ENCODE measurements around the gene ZCCHC7.

The ZCCHC7 gene

DNA sequence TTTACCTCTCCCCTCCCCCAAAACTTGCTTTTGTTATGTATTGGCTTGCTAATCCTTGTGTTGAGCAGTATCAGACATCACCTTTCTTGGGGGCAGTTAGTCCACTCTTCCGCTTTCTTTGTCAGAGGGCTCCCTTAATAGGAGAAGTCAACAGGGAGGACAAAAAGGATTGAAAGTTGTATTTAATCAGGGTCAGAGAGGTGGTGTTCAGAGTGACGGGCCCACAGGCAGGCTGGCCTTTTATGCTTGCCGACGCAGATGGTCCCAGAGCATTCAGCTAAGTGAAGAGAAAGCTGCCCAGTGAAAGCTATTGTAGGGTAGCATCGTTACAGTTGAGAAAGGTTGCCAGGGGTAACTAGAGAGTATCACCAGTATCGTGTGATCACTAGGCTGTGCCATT, 131.1 kb downstream of the ZCCHC7 start:
- in situ Hi-C loops (cut with HindIII; ENCODE audit: low pct_ligation_motif_present, low sequenced_read_pairs) = no loop called here
- H3K4me3 ChIP-seq (ENCODE audit: low read depth, low read length) = no peak overlapping the region
- no peaks in the 10 kb centered on the region for H3K36me3 ChIP-seq (replicated peaks)
- TF ChIP-seq, protein P1, sequence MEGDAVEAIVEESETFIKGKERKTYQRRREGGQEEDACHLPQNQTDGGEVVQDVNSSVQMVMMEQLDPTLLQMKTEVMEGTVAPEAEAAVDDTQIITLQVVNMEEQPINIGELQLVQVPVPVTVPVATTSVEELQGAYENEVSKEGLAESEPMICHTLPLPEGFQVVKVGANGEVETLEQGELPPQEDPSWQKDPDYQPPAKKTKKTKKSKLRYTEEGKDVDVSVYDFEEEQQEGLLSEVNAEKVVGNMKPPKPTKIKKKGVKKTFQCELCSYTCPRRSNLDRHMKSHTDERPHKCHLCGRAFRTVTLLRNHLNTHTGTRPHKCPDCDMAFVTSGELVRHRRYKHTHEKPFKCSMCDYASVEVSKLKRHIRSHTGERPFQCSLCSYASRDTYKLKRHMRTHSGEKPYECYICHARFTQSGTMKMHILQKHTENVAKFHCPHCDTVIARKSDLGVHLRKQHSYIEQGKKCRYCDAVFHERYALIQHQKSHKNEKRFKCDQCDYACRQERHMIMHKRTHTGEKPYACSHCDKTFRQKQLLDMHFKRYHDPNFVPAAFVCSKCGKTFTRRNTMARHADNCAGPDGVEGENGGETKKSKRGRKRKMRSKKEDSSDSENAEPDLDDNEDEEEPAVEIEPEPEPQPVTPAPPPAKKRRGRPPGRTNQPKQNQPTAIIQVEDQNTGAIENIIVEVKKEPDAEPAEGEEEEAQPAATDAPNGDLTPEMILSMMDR (IDR thresholded peaks at IDR 0.05; ENCODE audit: low read depth, low read length, missing control alignments) = no peak
- DNase-seq = no peak
- H3K27me3 ChIP-seq (replicated peaks) = no peaks in the 10 kb centered on the region
- no peak overlapping the region for H3K27ac ChIP-seq

DNA sequence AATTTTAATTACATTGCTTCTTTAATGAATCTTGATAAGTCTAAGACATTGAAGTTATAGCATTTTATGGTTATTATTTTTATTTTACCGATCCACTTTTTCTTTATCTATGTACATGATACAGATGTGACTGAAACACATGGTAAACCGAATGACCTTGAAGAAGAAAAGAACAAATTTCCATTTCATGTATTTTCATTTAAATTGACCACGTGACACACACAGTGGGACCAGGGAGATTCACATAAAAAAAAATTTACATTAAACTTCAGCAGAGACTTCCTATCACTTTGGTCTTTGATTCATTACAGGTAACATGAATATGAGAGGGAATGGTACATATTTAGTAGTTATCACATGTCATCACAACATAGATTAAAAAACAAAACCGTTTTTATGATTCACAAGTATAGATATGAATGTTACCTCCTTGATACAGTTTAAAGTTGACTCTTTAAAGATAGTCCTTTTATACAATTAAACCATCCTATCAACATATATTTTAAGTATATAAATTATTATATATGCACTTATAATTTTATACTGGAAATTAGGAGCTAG, 133.1 kb downstream of the ZCCHC7 start:
- in situ Hi-C loops (cut with HindIII; ENCODE audit: low pct_ligation_motif_present, low sequenced_read_pairs) = no loop called here
- Histone ChIP-seq H3K36me3 (replicated peaks) (no peaks in the 10 kb centered on the region), H3K27me3 (replicated peaks) (no peaks in the 10 kb centered on the region), H3K4me3 (ENCODE audit: low read depth, low read length) (no peak overlapping the region), H3K27ac (no peak overlapping the region)
- no peak for DNase-seq
- TF ChIP-seq, protein P1 (IDR thresholded peaks at IDR 0.05; ENCODE audit: low read depth, low read length, missing control alignments) = no peak

DNA sequence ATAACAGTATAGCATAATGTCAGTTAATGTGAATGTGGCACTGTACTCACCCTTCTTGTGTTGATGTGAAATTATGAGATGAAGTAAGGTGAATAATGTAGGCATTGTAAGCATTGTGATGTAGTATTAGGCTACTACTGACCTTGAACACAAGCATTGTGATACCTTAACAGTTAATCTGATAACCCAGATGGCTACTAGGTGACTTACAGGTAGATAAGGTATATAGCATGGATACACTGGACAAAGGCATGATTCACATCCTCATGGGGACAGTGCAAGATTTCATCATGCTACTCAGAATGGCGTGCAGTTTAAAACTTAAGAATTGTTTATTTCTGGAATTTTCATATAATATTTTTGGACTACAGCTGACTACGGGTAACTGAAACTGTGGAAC, 134.8 kb downstream of the ZCCHC7 start:
- TF ChIP-seq, protein P1 (IDR thresholded peaks at IDR 0.05; ENCODE audit: low read depth, low read length, missing control alignments) = no peak
- Histone ChIP-seq H3K36me3 (replicated peaks) (no peaks in the 10 kb centered on the region), H3K27me3 (replicated peaks) (no peaks in the 10 kb centered on the region), H3K27ac (no peak overlapping the region), H3K4me3 (ENCODE audit: low read depth, low read length) (no peak overlapping the region)
- no peak for DNase-seq
- in situ Hi-C loops (cut with HindIII; ENCODE audit: low pct_ligation_motif_present, low sequenced_read_pairs) = no loop called here

DNA sequence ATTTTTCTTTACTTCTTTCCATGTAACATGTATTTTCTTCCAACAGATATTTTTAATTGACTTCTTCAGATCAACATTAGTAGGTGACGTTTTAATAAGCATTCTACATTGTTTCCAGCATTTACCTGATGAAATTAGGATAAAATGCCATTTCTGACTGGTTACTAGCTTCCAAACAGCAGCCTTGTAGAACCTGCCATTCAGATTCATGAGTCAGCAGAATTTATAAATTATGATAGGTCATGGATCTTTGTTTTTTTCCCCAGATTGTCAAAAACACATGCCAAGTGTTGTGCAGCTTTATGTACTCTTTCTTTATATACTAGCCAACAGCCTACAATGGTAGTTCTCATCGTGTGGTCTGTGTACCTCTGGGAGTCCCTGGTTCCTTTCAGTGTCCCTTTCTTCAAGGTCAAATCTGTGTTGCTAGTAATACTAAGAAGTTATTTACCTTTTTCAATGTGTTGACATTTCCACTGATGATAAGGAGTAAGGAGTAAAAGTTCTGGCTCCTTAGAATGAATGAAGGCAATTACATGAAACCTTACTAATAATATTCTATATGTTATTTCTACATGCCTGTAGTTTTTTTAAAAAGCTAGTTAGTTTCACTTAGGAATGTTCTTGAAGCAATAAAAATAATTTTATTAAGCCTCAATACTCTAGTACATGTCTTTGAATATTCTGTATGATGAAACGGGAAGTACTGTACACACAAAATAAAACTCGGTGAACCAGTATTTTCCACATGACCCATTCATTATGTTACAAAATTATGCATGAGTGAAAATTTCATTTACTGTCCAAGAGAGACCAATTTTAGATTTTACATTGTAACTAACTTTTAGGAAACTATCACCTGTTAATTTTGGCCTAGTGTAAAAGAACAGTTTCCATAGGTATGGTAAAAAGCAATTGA, 135.8 kb downstream of the ZCCHC7 start:
- no peak for DNase-seq
- Histone ChIP-seq H3K27ac (no peak overlapping the region), H3K27me3 (replicated peaks) (no peaks in the 10 kb centered on the region), H3K36me3 (replicated peaks) (no peaks in the 10 kb centered on the region), H3K4me3 (ENCODE audit: low read depth, low read length) (no peak overlapping the region)
- TF ChIP-seq, protein P1 (IDR thresholded peaks at IDR 0.05; ENCODE audit: low read depth, low read length, missing control alignments) = no peak
- in situ Hi-C loops (cut with HindIII; ENCODE audit: low pct_ligation_motif_present, low sequenced_read_pairs) = no loop called here

DNA sequence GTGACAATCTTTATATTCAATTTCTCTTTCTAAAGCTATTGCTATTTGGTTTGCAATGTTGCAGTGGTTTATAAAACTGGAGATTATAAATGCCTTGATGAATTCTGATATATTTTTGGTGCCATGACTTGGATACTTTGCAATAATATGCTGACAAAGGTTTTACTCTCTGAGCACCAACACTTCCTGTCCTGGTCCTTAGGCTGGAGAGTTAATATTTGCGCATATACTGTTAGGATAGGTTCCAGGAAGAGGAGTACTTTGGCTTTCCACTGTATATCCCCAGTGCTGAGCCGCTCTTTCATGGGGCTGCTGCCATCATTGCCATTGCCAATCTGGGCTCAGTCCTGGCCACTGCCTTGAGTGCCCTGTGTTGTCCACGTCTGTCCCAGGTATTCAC, 139.6 kb downstream of the ZCCHC7 start:
- Histone ChIP-seq H3K4me3 (ENCODE audit: low read depth, low read length) (no peak overlapping the region), H3K27ac (no peak overlapping the region), H3K36me3 (replicated peaks) (no peaks in the 10 kb centered on the region), H3K27me3 (replicated peaks) (no peaks in the 10 kb centered on the region)
- in situ Hi-C loops (cut with HindIII; ENCODE audit: low pct_ligation_motif_present, low sequenced_read_pairs) = no loop called here
- TF ChIP-seq, protein P1 (IDR thresholded peaks at IDR 0.05; ENCODE audit: low read depth, low read length, missing control alignments) = no peak
- no peak for DNase-seq

All from brain microvascular endothelial cell (primary cell).